GM12864 (cell line): ENCODE results near the gene TRAIP.
"Not testable (repeated sequence)": the region's sequence is repeated elsewhere in the genome, so short reads cannot be mapped to it uniquely, and the experiment has no call there.

Source experiments
- DNase-seq: peaks from one replicate; pipeline ENCODE4 v3.0.0-alpha.2; 2011; ENCODE audit warnings: low read depth
- H3K4me3 ChIP-seq: 2 replicates; pipeline ENCODE4 v1.5.1; 2011; ENCODE audit warnings: mild to moderate bottlenecking, low read depth, low read length, control low read depth
- CTCF ChIP-seq: IDR thresholded peaks from 2 replicates; pipeline ENCODE4 v1.5.1; 2011; ENCODE audit warnings: low read depth, mild to moderate bottlenecking, moderate library complexity, low read length, control low read depth, inconsistent platforms; ENCODE audit errors: missing control alignments

The TRAIP gene

GRCh38 chr3:49842843-49843517, 13.4 kb downstream of the TRAIP start:
- no peak overlapping the region for H3K4me3 ChIP-seq
- no peak for DNase-seq
- TF ChIP-seq CTCF: no peak

- no peak for TF ChIP-seq CTCF
These were observed 14.6 kb downstream of the TRAIP start for GRCh38 chr3:49841806-49842205.

GRCh38 chr3:49841126-49841696, 15.2 kb downstream of the TRAIP start:
- no peak overlapping the region for H3K4me3 ChIP-seq
- peak; percentile 53 for TF ChIP-seq CTCF
- DNase-seq: no peak

More at GRCh38 chr3:49841806-49842205, 14.6 kb downstream of the TRAIP start:
- no peak overlapping the region for H3K4me3 ChIP-seq
- no peak for DNase-seq

GRCh38 chr3:49840388-49840787, 16.0 kb downstream of the TRAIP start:
- H3K4me3 ChIP-seq: no peak overlapping the region
- no peak for DNase-seq
- no peak for TF ChIP-seq CTCF

- TF ChIP-seq CTCF: peak; percentile 86
- H3K4me3 ChIP-seq: no peak overlapping the region
- DNase-seq: peak; percentile 38
These were observed 17.1 kb downstream of the TRAIP start for GRCh38 chr3:49839193-49839809.

GRCh38 chr3:49831341-49831740, 25.0 kb downstream of the TRAIP start:
- H3K4me3 ChIP-seq: no peak overlapping the region
- DNase-seq: no peak
- no peak for TF ChIP-seq CTCF

GRCh38 chr3:49826016-49826415, 30.3 kb downstream of the TRAIP start:
- no peak overlapping the region for H3K4me3 ChIP-seq
- no peak for DNase-seq
- no peak for TF ChIP-seq CTCF

- DNase-seq, H3K4me3 ChIP-seq: not testable (repeated sequence)
These were observed 33.2 kb downstream of the TRAIP start for GRCh38 chr3:49823131-49823530.
